ENCODE measurements around the gene TGFBI.

TGFBI gene

GRCh38 chr5:136015966-136016650, 12.7 kb upstream of the TGFBI start:
- TF ChIP-seq CTCF (IDR thresholded peaks at IDR 0.05; ENCODE audit: insufficient read depth, low read length, poor library complexity, severe bottlenecking): no peak
- H3K27me3 ChIP-seq (replicated peaks; ENCODE audit: control insufficient read depth, insufficient read depth, low read length): 0 out of 2 replicates have a peak, but pooled peaks cover 1% of the 10 kb centered on the region
- no peak for DNase-seq (ENCODE audit: extremely low read depth, insufficient read length)

GRCh38 chr5:136016945-136017530, 11.8 kb upstream of the TGFBI start:
- Histone ChIP-seq H3K27me3 (replicated peaks; ENCODE audit: control insufficient read depth, insufficient read depth, low read length) (0 out of 2 replicates have a peak, but pooled peaks cover 1% of the 10 kb centered on the region), H3K36me3 (ENCODE audit: control insufficient read depth, insufficient read depth, low read length) (no peaks in the 10 kb centered on the region), H3K4me3 (replicated peaks; ENCODE audit: low read depth, low read length) (no peak overlapping the region)
- no peak for DNase-seq (ENCODE audit: extremely low read depth, insufficient read length)
- no peak for TF ChIP-seq CTCF (IDR thresholded peaks at IDR 0.05; ENCODE audit: insufficient read depth, low read length, poor library complexity, severe bottlenecking)

More at GRCh38 chr5:136015966-136016650, 12.7 kb upstream of the TGFBI start:
- Histone ChIP-seq H3K36me3 (ENCODE audit: control insufficient read depth, insufficient read depth, low read length) (no peaks in the 10 kb centered on the region), H3K4me3 (replicated peaks; ENCODE audit: low read depth, low read length) (no peak overlapping the region)

- 0 out of 2 replicates have a peak, but pooled peaks cover 1% of the 10 kb centered on the region for H3K27me3 ChIP-seq (replicated peaks; ENCODE audit: control insufficient read depth, insufficient read depth, low read length)
- H3K36me3 ChIP-seq (ENCODE audit: control insufficient read depth, insufficient read depth, low read length): no peaks in the 10 kb centered on the region
- H3K4me3 ChIP-seq (replicated peaks; ENCODE audit: low read depth, low read length): no peak overlapping the region
- no peak for DNase-seq (ENCODE audit: extremely low read depth, insufficient read length)
- TF ChIP-seq CTCF (IDR thresholded peaks at IDR 0.05; ENCODE audit: insufficient read depth, low read length, poor library complexity, severe bottlenecking): no peak
Measured at GRCh38 chr5:136018814-136019783, 9.7 kb upstream of the TGFBI start.

GRCh38 chr5:136020001-136020382, 8.8 kb upstream of the TGFBI start:
- no peak for DNase-seq (ENCODE audit: extremely low read depth, insufficient read length)
- Histone ChIP-seq H3K36me3 (ENCODE audit: control insufficient read depth, insufficient read depth, low read length) (no peaks in the 10 kb centered on the region), H3K4me3 (replicated peaks; ENCODE audit: low read depth, low read length) (no peak overlapping the region), H3K27me3 (replicated peaks; ENCODE audit: control insufficient read depth, insufficient read depth, low read length) (0 out of 2 replicates have a peak, but pooled peaks cover 1% of the 10 kb centered on the region)
- TF ChIP-seq CTCF (IDR thresholded peaks at IDR 0.05; ENCODE audit: insufficient read depth, low read length, poor library complexity, severe bottlenecking): no peak

GRCh38 chr5:136020383-136021015, 8.3 kb upstream of the TGFBI start:
- no peak for TF ChIP-seq CTCF (IDR thresholded peaks at IDR 0.05; ENCODE audit: insufficient read depth, low read length, poor library complexity, severe bottlenecking)

More at GRCh38 chr5:136020383-136021015, 8.3 kb upstream of the TGFBI start:
- no peak for DNase-seq (ENCODE audit: extremely low read depth, insufficient read length)
- H3K27me3 ChIP-seq (replicated peaks; ENCODE audit: control insufficient read depth, insufficient read depth, low read length): 0 out of 2 replicates have a peak, but pooled peaks cover 1% of the 10 kb centered on the region
- H3K36me3 ChIP-seq (ENCODE audit: control insufficient read depth, insufficient read depth, low read length): no peaks in the 10 kb centered on the region
- H3K4me3 ChIP-seq (replicated peaks; ENCODE audit: low read depth, low read length): no peak overlapping the region

Measured in GM06990 (cell line).